Cerebellar nuclear complex (tissue), 1 donor: ENCODE measurements around the gene CDCA8.
A peak's percentile ranks its signal among the peaks of the same experiment; 100 is the strongest.

Experiments used
- DNase-seq, 2 experiments: peaks; one replicate each; lab custom pipeline; 2025; lab: John Stamatoyannopoulos, UW

The CDCA8 gene

GRCh38 chr1:37692078-37692833 lies at the start of gene CDCA8:
Gene CDCA8, plus strand, starts transcription at chr1:37692516. Its CDS starts 175 bp downstream, at chr1:37692691.
- DNase-seq = peak; percentile 88 to 92

GRCh38 chr1:37647281-37647680 lies 45.0 kb upstream of the CDCA8 start:
- no peak for DNase-seq

GRCh38 chr1:37650173-37650572 lies 42.1 kb upstream of the CDCA8 start:
- no peak for DNase-seq

- no peak for DNase-seq
These were observed 41.6 kb upstream of the CDCA8 start for GRCh38 chr1:37650721-37651120.

GRCh38 chr1:37651803-37652202 lies 40.5 kb upstream of the CDCA8 start:
- DNase-seq = no peak

GRCh38 chr1:37652976-37653375 lies 39.3 kb upstream of the CDCA8 start:
- DNase-seq = no peak

- no peak for DNase-seq
These were observed 38.4 kb upstream of the CDCA8 start for GRCh38 chr1:37653906-37654305.

- no peak for DNase-seq
These were observed 37.0 kb upstream of the CDCA8 start for GRCh38 chr1:37655274-37655673.

GRCh38 chr1:37656026-37656425 lies 36.3 kb upstream of the CDCA8 start:
- no peak for DNase-seq

- DNase-seq = no peak
These were observed 35.4 kb upstream of the CDCA8 start for GRCh38 chr1:37656881-37657280.

GRCh38 chr1:37657620-37658412 lies 34.5 kb upstream of the CDCA8 start:
- no peak for DNase-seq

- no peak for DNase-seq
These were observed 33.8 kb upstream of the CDCA8 start for GRCh38 chr1:37658486-37658885.

- DNase-seq = no peak
These were observed 31.7 kb upstream of the CDCA8 start for GRCh38 chr1:37660664-37661063.

GRCh38 chr1:37661401-37661800 lies 30.9 kb upstream of the CDCA8 start:
- DNase-seq = no peak

GRCh38 chr1:37662031-37662755 lies 30.1 kb upstream of the CDCA8 start:
- DNase-seq = no peak

- no peak for DNase-seq
These were observed 28.8 kb upstream of the CDCA8 start for GRCh38 chr1:37663426-37664000.

- no peak for DNase-seq
These were observed 26.0 kb upstream of the CDCA8 start for GRCh38 chr1:37666241-37666867.

GRCh38 chr1:37667023-37667671 lies 25.2 kb upstream of the CDCA8 start:
- no peak for DNase-seq

- no peak for DNase-seq
These were observed 22.2 kb upstream of the CDCA8 start for GRCh38 chr1:37670133-37670532.

GRCh38 chr1:37671261-37671660 lies 21.1 kb upstream of the CDCA8 start:
- no peak for DNase-seq

- DNase-seq = no peak
These were observed 20.0 kb upstream of the CDCA8 start for GRCh38 chr1:37672136-37672870.
